ENCODE measurements around the gene APOB. TPM values are rescaled to one million over a fixed set of nuclear protein-coding genes. Genes with fewer than 3 reads are reported as not detected.
"Not testable (repeated sequence)": the region's sequence is repeated elsewhere in the genome, so short reads cannot be mapped to it uniquely, and the experiment has no call there.

Gene APOB
- total RNA-seq, 1 donor from 2014 or later: 0.40 TPM

- DNase-seq (ENCODE audit: low read depth, low spot score): no peak
Measured at GRCh38 chr2:21033237-21034155, 10.4 kb downstream of the APOB start.

- no peak for DNase-seq (ENCODE audit: low read depth, low spot score)
Measured at GRCh38 chr2:21032338-21033236, 11.3 kb downstream of the APOB start.

- no peak for DNase-seq (ENCODE audit: low read depth, low spot score)
Measured at GRCh38 chr2:21030983-21031968, 12.6 kb downstream of the APOB start.

- no peak for DNase-seq (ENCODE audit: low read depth, low spot score)
Measured at GRCh38 chr2:21029519-21029918, 14.4 kb downstream of the APOB start.

GRCh38 chr2:21028951-21029350, 14.9 kb downstream of the APOB start:
- DNase-seq (ENCODE audit: low read depth, low spot score): not testable (repeated sequence)

- DNase-seq (ENCODE audit: low read depth, low spot score): no peak
Measured at GRCh38 chr2:21028021-21028947, 15.6 kb downstream of the APOB start.

GRCh38 chr2:21026479-21027282, 17.2 kb downstream of the APOB start:
- DNase-seq (ENCODE audit: low read depth, low spot score): no peak

GRCh38 chr2:21025690-21026478, 18.0 kb downstream of the APOB start:
- no peak for DNase-seq (ENCODE audit: low read depth, low spot score)

GRCh38 chr2:21024722-21025389, 19.0 kb downstream of the APOB start:
- DNase-seq (ENCODE audit: low read depth, low spot score): no peak

GRCh38 chr2:21024198-21024597, 19.7 kb downstream of the APOB start:
- DNase-seq (ENCODE audit: low read depth, low spot score): no peak

- DNase-seq (ENCODE audit: low read depth, low spot score): no peak
Measured at GRCh38 chr2:21023419-21024181, 20.3 kb downstream of the APOB start.

- no peak for DNase-seq (ENCODE audit: low read depth, low spot score)
Measured at GRCh38 chr2:21022792-21023367, 21.0 kb downstream of the APOB start.

GRCh38 chr2:21021430-21021829, 22.4 kb downstream of the APOB start:
- DNase-seq (ENCODE audit: low read depth, low spot score): no peak

GRCh38 chr2:21020668-21021288, 23.1 kb downstream of the APOB start:
- no peak for DNase-seq (ENCODE audit: low read depth, low spot score)

- no peak for DNase-seq (ENCODE audit: low read depth, low spot score)
Measured at GRCh38 chr2:21020031-21020667, 23.7 kb downstream of the APOB start.

GRCh38 chr2:21019678-21020021, 24.2 kb downstream of the APOB start:
- no peak for DNase-seq (ENCODE audit: low read depth, low spot score)

Measured in pulmonary artery endothelial cell (primary cell).